GM23338 (cell line): ENCODE measurements around the gene RBBP7. TPM values are rescaled to one million over a fixed set of nuclear protein-coding genes. Genes with fewer than 3 reads are reported as not detected.

Experiments used
- ATAC-seq: fragments of 200-7000 bp; cut with Tn5 transposase; 3 replicates; pipeline ENCODE4 v1.9.1; 2020
- DNase-seq: peaks from one replicate; pipeline ENCODE4 v3.0.0-alpha.2; 2015; ENCODE audit warnings: low spot score
- H2AFZ ChIP-seq: fragments of 200-600 bp; sonication (generic); 2 replicates; pipeline ENCODE4 v1.8.0; 2016; ENCODE audit warnings: antibody characterized with exemption, mild to moderate bottlenecking, moderate library complexity
- H3F3A ChIP-seq: fragments of 200-600 bp; sonication (generic); replicated peaks from 2 replicates; pipeline ENCODE4 v1.8.0; 2017; ENCODE audit warnings: antibody characterized with exemption, mixed run types, low read depth
- H3K27ac ChIP-seq: fragments of 200-600 bp; sonication (generic); 2 replicates; pipeline ENCODE4 v1.6.1; 2016; ENCODE audit warnings: low read depth
- H3K27me3 ChIP-seq: fragments of 200-600 bp; sonication (generic); 2 replicates; pipeline ENCODE4 v1.8.0; 2016; ENCODE audit warnings: mild to moderate bottlenecking, mixed run types, moderate library complexity; ENCODE audit not compliant: insufficient read depth
- H3K36me3 ChIP-seq: fragments of 200-600 bp; sonication (generic); 2 replicates; pipeline ENCODE4 v1.8.0; 2016; ENCODE audit warnings: mild to moderate bottlenecking; ENCODE audit not compliant: insufficient read depth
- H3K4me1 ChIP-seq: fragments of 200-600 bp; sonication (generic); 2 replicates; pipeline ENCODE4 v1.8.0; 2016; ENCODE audit warnings: mild to moderate bottlenecking, moderate library complexity; ENCODE audit not compliant: insufficient read depth
- H3K4me2 ChIP-seq: fragments of 200-600 bp; sonication (generic); 2 replicates; pipeline ENCODE4 v1.7.1; 2017; ENCODE audit warnings: mixed run types
- H3K4me3 ChIP-seq: fragments of 200-600 bp; sonication (generic); 2 replicates; pipeline ENCODE4 v1.6.1; 2016; ENCODE audit warnings: mixed run types
- H3K79me2 ChIP-seq: fragments of 200-600 bp; sonication (generic); replicated peaks from 2 replicates; pipeline ENCODE4 v1.8.0; 2017; ENCODE audit warnings: mild to moderate bottlenecking; ENCODE audit not compliant: insufficient read depth
- H3K9me2 ChIP-seq: fragments of 200-600 bp; sonication (generic); 2 replicates; pipeline ENCODE4 v1.8.0; 2017; ENCODE audit not compliant: insufficient read depth
- H4K20me1 ChIP-seq: fragments of 200-600 bp; sonication (generic); replicated peaks from 2 replicates; pipeline ENCODE4 v1.8.0; 2017; ENCODE audit warnings: mild to moderate bottlenecking; ENCODE audit not compliant: insufficient read depth
- H3K27ac Mint-ChIP-seq: 2 replicates; pipeline ENCODE4 v1.8.0; 2020; ENCODE audit warnings: inconsistent platforms, mild to moderate bottlenecking, moderate library complexity, mixed read lengths
- H3K27me3 Mint-ChIP-seq: 3 replicates; pipeline ENCODE4 v1.8.0; 2022; ENCODE audit warnings: low read depth, mild to moderate bottlenecking, moderate library complexity, mixed read lengths, inconsistent platforms; ENCODE audit not compliant: insufficient read depth, poor library complexity
- H3K36me3 Mint-ChIP-seq: 3 replicates; pipeline ENCODE4 v1.8.0; 2021; ENCODE audit warnings: low read depth, mild to moderate bottlenecking, inconsistent platforms, moderate library complexity, mixed read lengths
- H3K4me1 Mint-ChIP-seq: 3 replicates; pipeline ENCODE4 v1.8.0; 2020; ENCODE audit warnings: mild to moderate bottlenecking, inconsistent platforms, mixed read lengths
- H3K4me3 Mint-ChIP-seq: 3 replicates; pipeline ENCODE4 v1.8.0; 2021; ENCODE audit warnings: moderate library complexity, mild to moderate bottlenecking, inconsistent platforms, mixed read lengths
- H3K9me3 Mint-ChIP-seq: 3 replicates; pipeline ENCODE4 v1.8.0; 2020; ENCODE audit warnings: moderate library complexity, mild to moderate bottlenecking, inconsistent platforms, mixed read lengths
- CREB1 ChIP-seq: fragments of 250-450 bp; sonication (Bioruptor Pico); IDR thresholded peaks from 2 replicates; pipeline ENCODE4 v1.5.0; 2020; ENCODE audit warnings: low read depth, mild to moderate bottlenecking, moderate library complexity
- EZH2 ChIP-seq: fragments of 200-600 bp; sonication (generic); IDR thresholded peaks from one replicate; pipeline ENCODE4 v1.8.0; 2017; ENCODE audit warnings: antibody characterized with exemption, mild to moderate bottlenecking, low read depth; ENCODE audit not compliant: unreplicated experiment
- EZH2phosphoT487 ChIP-seq: fragments of 200-600 bp; sonication (generic); IDR thresholded peaks from one replicate; pipeline ENCODE4 v1.8.1; 2018; ENCODE audit warnings: antibody characterized with exemption; ENCODE audit not compliant: unreplicated experiment
- NANOG ChIP-seq: IDR thresholded peaks from 2 replicates; pipeline ENCODE4 v1.6.1; 2016; ENCODE audit warnings: antibody characterized with exemption, borderline replicate concordance
- POLR2AphosphoS5 ChIP-seq: IDR thresholded peaks from 2 replicates; pipeline ENCODE4 v1.6.1; 2016; ENCODE audit warnings: antibody characterized with exemption, low read depth
- STAT1 ChIP-seq: IDR thresholded peaks from one replicate; pipeline ENCODE4 v1.6.1; 2016; ENCODE audit warnings: antibody characterized with exemption; ENCODE audit not compliant: unreplicated experiment
- ZNF114 ChIP-seq: fragments of 250-450 bp; sonication (Bioruptor Pico); IDR thresholded peaks from 2 replicates; pipeline ENCODE4 v1.5.0; 2020; ENCODE audit warnings: mild to moderate bottlenecking, moderate library complexity
- ZNF331 ChIP-seq: fragments of 250-450 bp; sonication (Bioruptor Pico); IDR thresholded peaks from 2 replicates; pipeline ENCODE4 v1.5.0; 2020; ENCODE audit warnings: low read depth, mild to moderate bottlenecking, moderate library complexity
- polyA plus RNA-seq: library from polyadenylated mRNA; unstranded; fragments of >200 nt; fragmentation: Nextera tagmentation; extraction: Ambion mirVana; gene quantifications from 2 replicates; pipeline ENCODE4 v1.2.1, GENCODE V29; 2016
- total RNA-seq: library from RNA; depleted of rRNA; stranded (reverse); fragments of >200 nt; shearing (Covaris generic); gene quantifications from 2 replicates; pipeline ENCODE4 v1.2.3, GENCODE V29; 2014
- TF ChIP-seq, protein P1 (sequence below): fragments of 250-450 bp; sonication (Bioruptor Pico); IDR thresholded peaks from 2 replicates; pipeline ENCODE4 v1.5.0; 2020; ENCODE audit warnings: mild to moderate bottlenecking, moderate library complexity
- TF ChIP-seq, protein P2 (sequence below): IDR thresholded peaks from 2 replicates; pipeline ENCODE4 v1.6.1; 2016; ENCODE audit warnings: antibody characterized with exemption
- TF ChIP-seq, protein P3 (sequence below), 2 experiments: fragments of 200-600 bp in 1 of 2; sonication (generic) in 1 of 2; conservative IDR thresholded peaks; 2 replicates each; pipeline versions ENCODE4 v1.5.1 to v1.6.1; 2016 to 2017; ENCODE audit warnings: antibody characterized with exemption in 2 of 2, low read depth in 2 of 2, mild to moderate bottlenecking in 2 of 2, moderate library complexity in 1 of 2
- TF ChIP-seq, protein P4 (sequence below): IDR thresholded peaks from one replicate; pipeline ENCODE4 v1.6.1; 2018; ENCODE audit warnings: antibody characterized with exemption; ENCODE audit not compliant: unreplicated experiment

Gene RBBP7
- total and polyA plus RNA-seq, 2 experiments from 2014 or later: 111 to 167 TPM

DNA sequence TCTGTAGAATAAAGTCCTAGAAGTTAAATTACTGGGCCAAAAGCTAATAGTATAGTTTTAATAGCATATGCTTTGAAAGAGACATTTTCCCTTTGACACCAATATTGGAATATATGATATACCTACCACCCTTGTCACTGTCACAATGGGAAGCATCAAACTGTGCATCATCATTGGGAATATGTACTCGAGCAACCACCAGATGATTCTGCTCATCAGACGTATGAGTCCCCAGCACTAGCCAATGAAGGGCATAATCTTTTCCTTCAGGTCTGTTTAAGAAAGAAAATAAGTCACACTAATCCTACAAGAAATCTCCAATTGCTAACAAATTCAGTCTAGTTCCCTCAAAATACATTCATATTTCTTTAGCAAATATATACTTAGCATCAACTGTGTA, 7.3 kb downstream of the RBBP7 start:
- H4K20me1 ChIP-seq: peaks cover 21% of the 10 kb centered on the region
- H3K9me2 ChIP-seq: no peaks in the 10 kb centered on the region
- no peak for ATAC-seq
- Mint-ChIP-seq H3K27ac (no peak overlapping the region), H3K4me1 (peaks cover 2% of the 10 kb centered on the region; the same call in 2 of the 3 replicates), H3K27me3 (no peaks in the 10 kb centered on the region), H3K9me3 (no peaks in the 10 kb centered on the region), H3K4me3 (no peak overlapping the region), H3K36me3 (peaks cover 73% of the 10 kb centered on the region)
- no peaks in the 10 kb centered on the region; the same call in 1 of the 2 replicates for H3K4me1 ChIP-seq
- DNase-seq: no peak
- H3K4me3 ChIP-seq: no peak overlapping the region
- peaks cover 96% of the 10 kb centered on the region for H3K79me2 ChIP-seq
- H3K4me2 ChIP-seq: no peak overlapping the region
- H3K27ac ChIP-seq: no peak overlapping the region
- no peaks in the 10 kb centered on the region for H3K27me3 ChIP-seq
- no peak overlapping the region for H2AFZ ChIP-seq
- H3K36me3 ChIP-seq: peaks cover 26% of the 10 kb centered on the region
- TF ChIP-seq POLR2AphosphoS5 (no peak), STAT1 (no peak), EZH2phosphoT487 (no peak), CREB1 (CRISPR knock-in tag) (no peak), EZH2 (no peak), NANOG (no peak), ZNF331 (CRISPR knock-in tag) (no peak), ZNF114 (CRISPR knock-in tag) (no peak)
- TF ChIP-seq, protein P1, sequence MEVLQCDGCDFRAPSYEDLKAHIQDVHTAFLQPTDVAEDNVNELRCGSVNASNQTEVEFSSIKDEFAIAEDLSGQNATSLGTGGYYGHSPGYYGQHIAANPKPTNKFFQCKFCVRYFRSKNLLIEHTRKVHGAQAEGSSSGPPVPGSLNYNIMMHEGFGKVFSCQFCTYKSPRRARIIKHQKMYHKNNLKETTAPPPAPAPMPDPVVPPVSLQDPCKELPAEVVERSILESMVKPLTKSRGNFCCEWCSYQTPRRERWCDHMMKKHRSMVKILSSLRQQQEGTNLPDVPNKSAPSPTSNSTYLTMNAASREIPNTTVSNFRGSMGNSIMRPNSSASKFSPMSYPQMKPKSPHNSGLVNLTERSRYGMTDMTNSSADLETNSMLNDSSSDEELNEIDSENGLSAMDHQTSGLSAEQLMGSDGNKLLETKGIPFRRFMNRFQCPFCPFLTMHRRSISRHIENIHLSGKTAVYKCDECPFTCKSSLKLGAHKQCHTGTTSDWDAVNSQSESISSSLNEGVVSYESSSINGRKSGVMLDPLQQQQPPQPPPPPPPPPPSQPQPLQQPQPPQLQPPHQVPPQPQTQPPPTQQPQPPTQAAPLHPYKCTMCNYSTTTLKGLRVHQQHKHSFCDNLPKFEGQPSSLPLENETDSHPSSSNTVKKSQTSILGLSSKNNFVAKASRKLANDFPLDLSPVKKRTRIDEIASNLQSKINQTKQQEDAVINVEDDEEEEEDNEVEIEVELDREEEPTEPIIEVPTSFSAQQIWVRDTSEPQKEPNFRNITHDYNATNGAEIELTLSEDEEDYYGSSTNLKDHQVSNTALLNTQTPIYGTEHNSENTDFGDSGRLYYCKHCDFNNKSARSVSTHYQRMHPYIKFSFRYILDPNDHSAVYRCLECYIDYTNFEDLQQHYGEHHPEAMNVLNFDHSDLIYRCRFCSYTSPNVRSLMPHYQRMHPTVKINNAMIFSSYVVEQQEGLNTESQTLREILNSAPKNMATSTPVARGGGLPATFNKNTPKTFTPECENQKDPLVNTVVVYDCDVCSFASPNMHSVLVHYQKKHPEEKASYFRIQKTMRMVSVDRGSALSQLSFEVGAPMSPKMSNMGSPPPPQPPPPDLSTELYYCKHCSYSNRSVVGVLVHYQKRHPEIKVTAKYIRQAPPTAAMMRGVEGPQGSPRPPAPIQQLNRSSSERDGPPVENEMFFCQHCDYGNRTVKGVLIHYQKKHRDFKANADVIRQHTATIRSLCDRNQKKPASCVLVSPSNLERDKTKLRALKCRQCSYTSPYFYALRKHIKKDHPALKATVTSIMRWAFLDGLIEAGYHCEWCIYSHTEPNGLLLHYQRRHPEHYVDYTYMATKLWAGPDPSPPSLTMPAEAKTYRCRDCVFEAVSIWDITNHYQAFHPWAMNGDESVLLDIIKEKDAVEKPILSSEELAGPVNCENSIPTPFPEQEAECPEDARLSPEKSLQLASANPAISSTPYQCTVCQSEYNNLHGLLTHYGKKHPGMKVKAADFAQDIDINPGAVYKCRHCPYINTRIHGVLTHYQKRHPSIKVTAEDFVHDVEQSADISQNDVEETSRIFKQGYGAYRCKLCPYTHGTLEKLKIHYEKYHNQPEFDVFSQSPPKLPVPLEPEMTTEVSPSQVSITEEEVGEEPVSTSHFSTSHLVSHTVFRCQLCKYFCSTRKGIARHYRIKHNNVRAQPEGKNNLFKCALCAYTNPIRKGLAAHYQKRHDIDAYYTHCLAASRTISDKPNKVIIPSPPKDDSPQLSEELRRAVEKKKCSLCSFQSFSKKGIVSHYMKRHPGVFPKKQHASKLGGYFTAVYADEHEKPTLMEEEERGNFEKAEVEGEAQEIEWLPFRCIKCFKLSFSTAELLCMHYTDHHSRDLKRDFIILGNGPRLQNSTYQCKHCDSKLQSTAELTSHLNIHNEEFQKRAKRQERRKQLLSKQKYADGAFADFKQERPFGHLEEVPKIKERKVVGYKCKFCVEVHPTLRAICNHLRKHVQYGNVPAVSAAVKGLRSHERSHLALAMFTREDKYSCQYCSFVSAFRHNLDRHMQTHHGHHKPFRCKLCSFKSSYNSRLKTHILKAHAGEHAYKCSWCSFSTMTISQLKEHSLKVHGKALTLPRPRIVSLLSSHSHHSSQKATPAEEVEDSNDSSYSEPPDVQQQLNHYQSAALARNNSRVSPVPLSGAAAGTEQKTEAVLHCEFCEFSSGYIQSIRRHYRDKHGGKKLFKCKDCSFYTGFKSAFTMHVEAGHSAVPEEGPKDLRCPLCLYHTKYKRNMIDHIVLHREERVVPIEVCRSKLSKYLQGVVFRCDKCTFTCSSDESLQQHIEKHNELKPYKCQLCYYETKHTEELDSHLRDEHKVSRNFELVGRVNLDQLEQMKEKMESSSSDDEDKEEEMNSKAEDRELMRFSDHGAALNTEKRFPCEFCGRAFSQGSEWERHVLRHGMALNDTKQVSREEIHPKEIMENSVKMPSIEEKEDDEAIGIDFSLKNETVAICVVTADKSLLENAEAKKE: no peak
- TF ChIP-seq, protein P2, sequence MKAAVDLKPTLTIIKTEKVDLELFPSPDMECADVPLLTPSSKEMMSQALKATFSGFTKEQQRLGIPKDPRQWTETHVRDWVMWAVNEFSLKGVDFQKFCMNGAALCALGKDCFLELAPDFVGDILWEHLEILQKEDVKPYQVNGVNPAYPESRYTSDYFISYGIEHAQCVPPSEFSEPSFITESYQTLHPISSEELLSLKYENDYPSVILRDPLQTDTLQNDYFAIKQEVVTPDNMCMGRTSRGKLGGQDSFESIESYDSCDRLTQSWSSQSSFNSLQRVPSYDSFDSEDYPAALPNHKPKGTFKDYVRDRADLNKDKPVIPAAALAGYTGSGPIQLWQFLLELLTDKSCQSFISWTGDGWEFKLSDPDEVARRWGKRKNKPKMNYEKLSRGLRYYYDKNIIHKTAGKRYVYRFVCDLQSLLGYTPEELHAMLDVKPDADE: no peak
- TF ChIP-seq, protein P3, sequence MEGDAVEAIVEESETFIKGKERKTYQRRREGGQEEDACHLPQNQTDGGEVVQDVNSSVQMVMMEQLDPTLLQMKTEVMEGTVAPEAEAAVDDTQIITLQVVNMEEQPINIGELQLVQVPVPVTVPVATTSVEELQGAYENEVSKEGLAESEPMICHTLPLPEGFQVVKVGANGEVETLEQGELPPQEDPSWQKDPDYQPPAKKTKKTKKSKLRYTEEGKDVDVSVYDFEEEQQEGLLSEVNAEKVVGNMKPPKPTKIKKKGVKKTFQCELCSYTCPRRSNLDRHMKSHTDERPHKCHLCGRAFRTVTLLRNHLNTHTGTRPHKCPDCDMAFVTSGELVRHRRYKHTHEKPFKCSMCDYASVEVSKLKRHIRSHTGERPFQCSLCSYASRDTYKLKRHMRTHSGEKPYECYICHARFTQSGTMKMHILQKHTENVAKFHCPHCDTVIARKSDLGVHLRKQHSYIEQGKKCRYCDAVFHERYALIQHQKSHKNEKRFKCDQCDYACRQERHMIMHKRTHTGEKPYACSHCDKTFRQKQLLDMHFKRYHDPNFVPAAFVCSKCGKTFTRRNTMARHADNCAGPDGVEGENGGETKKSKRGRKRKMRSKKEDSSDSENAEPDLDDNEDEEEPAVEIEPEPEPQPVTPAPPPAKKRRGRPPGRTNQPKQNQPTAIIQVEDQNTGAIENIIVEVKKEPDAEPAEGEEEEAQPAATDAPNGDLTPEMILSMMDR (conservative IDR thresholded peaks at IDR 0.05; ENCODE audit: low read depth in 2 of 2): no peak
- TF ChIP-seq, protein P4, sequence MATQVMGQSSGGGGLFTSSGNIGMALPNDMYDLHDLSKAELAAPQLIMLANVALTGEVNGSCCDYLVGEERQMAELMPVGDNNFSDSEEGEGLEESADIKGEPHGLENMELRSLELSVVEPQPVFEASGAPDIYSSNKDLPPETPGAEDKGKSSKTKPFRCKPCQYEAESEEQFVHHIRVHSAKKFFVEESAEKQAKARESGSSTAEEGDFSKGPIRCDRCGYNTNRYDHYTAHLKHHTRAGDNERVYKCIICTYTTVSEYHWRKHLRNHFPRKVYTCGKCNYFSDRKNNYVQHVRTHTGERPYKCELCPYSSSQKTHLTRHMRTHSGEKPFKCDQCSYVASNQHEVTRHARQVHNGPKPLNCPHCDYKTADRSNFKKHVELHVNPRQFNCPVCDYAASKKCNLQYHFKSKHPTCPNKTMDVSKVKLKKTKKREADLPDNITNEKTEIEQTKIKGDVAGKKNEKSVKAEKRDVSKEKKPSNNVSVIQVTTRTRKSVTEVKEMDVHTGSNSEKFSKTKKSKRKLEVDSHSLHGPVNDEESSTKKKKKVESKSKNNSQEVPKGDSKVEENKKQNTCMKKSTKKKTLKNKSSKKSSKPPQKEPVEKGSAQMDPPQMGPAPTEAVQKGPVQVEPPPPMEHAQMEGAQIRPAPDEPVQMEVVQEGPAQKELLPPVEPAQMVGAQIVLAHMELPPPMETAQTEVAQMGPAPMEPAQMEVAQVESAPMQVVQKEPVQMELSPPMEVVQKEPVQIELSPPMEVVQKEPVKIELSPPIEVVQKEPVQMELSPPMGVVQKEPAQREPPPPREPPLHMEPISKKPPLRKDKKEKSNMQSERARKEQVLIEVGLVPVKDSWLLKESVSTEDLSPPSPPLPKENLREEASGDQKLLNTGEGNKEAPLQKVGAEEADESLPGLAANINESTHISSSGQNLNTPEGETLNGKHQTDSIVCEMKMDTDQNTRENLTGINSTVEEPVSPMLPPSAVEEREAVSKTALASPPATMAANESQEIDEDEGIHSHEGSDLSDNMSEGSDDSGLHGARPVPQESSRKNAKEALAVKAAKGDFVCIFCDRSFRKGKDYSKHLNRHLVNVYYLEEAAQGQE: no peak
- no peaks in the 10 kb centered on the region for H3F3A ChIP-seq
